Activated T-helper 1 cell treated with anti-CD3 and anti-CD28 coated beads, Interleukin-2, amount 50 U/mL, for 16 hours (primary cell): ENCODE measurements around the gene TMEM51.

Source experiments
- DNase-seq, 2 donors: peaks; one replicate each; pipeline ENCODE4 v3.0.0-alpha.2; 2020; ENCODE audit warnings: low read depth in 1 of 2, low spot score in 1 of 2

Gene TMEM51

GRCh38 chr1:15153184-15153841 is at the start of gene TMEM51:
Gene TMEM51 (plus strand): TSS chr1:15153747. CDS start chr1:15215088, 61,341 bp downstream.
- DNase-seq, result no peak

GRCh38 chr1:15103906-15104305 is 49.6 kb upstream of the TMEM51 start:
- DNase-seq, result no peak

GRCh38 chr1:15104768-15105167 is 48.8 kb upstream of the TMEM51 start:
- DNase-seq, result no peak

GRCh38 chr1:15106608-15107007 is 46.9 kb upstream of the TMEM51 start:
- no peak for DNase-seq

GRCh38 chr1:15107058-15107687 is 46.4 kb upstream of the TMEM51 start:
- no peak for DNase-seq

GRCh38 chr1:15107911-15108310 is 45.6 kb upstream of the TMEM51 start:
- DNase-seq, result no peak

GRCh38 chr1:15110128-15110866 is 43.2 kb upstream of the TMEM51 start:
- no peak for DNase-seq

- no peak for DNase-seq
Measured at GRCh38 chr1:15110867-15111230, 42.7 kb upstream of the TMEM51 start.

GRCh38 chr1:15113146-15113545 is 40.4 kb upstream of the TMEM51 start:
- DNase-seq, result no peak

- DNase-seq, result no peak
Measured at GRCh38 chr1:15114884-15115283, 38.7 kb upstream of the TMEM51 start.

GRCh38 chr1:15115542-15116330 is 37.8 kb upstream of the TMEM51 start:
- DNase-seq, result no peak

- DNase-seq, result no peak
Measured at GRCh38 chr1:15116966-15117365, 36.6 kb upstream of the TMEM51 start.

- no peak for DNase-seq
Measured at GRCh38 chr1:15117671-15118325, 35.7 kb upstream of the TMEM51 start.

GRCh38 chr1:15118579-15118978 is 35.0 kb upstream of the TMEM51 start:
- DNase-seq, result no peak

GRCh38 chr1:15120251-15120945 is 33.1 kb upstream of the TMEM51 start:
- DNase-seq, result no peak

GRCh38 chr1:15122331-15122730 is 31.2 kb upstream of the TMEM51 start:
- DNase-seq, result no peak

GRCh38 chr1:15123270-15123669 is 30.3 kb upstream of the TMEM51 start:
- DNase-seq, result no peak

GRCh38 chr1:15123925-15124324 is 29.6 kb upstream of the TMEM51 start:
- DNase-seq, result no peak

- DNase-seq, result no peak
Measured at GRCh38 chr1:15124362-15125100, 29.0 kb upstream of the TMEM51 start.
